ENCODE data around the gene GEMIN5. TPM values are rescaled to one million over a fixed set of nuclear protein-coding genes. Genes with fewer than 3 reads are reported as not detected.
A peak's percentile ranks its signal among the peaks of the same experiment; 100 is the strongest.

The GEMIN5 gene
- total and polyA plus RNA-seq, 2 of the 13 experiments (the other 11 are each of a cell fraction or from before 2014, with no cell fraction given): 6.6 to 28.6 TPM

DNA sequence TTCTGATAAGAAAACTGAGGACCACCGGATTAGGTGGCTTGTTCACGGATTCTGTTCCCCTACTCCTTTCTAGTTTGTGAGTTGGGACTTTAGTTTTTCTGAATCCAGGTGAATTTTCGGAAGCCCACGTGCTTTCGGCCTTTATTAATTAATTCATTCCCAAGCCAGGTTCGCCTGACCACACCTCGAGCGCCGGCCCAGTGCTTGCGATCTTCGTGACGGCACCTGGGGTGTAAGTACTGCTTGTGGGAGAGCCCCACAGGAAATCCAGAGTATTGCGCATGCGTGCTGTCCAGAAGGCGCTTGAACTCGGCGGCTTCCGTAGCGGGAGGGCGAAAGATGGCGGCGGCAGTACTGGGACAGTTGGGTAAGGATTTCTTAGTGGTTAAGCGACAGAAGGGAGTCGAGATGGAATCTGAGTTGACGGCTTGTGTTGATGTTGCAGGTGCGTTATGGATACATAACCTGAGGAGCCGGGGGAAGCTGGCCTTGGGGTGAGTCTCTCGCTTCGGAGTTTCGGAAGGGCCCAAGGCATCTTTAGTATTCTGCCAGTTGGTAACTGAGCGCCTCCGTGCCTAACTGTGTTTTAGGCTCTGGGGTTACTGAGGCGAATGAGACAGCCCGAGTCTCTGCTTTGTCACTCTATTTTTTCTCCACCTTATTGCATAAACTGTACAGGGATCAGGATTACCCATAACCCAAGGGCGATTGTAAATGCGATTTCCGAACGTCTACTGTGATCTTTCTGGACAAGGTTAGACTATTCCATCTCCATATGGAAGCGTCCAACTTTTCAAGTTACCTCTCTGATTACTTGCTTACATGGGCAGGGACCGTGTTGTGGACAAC lies 3.0 kb upstream of the GEMIN5 start, which contains the start of gene MRPL22 (continued):
- TF ChIP-seq ZNF614 (CRISPR knock-in tag; IDR thresholded peaks at IDR 0.05; ENCODE audit: borderline replicate concordance): no peak
- no peak; the same call in 1 of the 2 replicates for TF ChIP-seq ZSCAN31 (CRISPR knock-in tag; IDR thresholded peaks at IDR 0.05; ENCODE audit: low read depth)
- no peak for TF ChIP-seq ZNF382 (CRISPR knock-in tag; IDR thresholded peaks at IDR 0.05; ENCODE audit: borderline replicate concordance)
- TF ChIP-seq, protein P1, sequence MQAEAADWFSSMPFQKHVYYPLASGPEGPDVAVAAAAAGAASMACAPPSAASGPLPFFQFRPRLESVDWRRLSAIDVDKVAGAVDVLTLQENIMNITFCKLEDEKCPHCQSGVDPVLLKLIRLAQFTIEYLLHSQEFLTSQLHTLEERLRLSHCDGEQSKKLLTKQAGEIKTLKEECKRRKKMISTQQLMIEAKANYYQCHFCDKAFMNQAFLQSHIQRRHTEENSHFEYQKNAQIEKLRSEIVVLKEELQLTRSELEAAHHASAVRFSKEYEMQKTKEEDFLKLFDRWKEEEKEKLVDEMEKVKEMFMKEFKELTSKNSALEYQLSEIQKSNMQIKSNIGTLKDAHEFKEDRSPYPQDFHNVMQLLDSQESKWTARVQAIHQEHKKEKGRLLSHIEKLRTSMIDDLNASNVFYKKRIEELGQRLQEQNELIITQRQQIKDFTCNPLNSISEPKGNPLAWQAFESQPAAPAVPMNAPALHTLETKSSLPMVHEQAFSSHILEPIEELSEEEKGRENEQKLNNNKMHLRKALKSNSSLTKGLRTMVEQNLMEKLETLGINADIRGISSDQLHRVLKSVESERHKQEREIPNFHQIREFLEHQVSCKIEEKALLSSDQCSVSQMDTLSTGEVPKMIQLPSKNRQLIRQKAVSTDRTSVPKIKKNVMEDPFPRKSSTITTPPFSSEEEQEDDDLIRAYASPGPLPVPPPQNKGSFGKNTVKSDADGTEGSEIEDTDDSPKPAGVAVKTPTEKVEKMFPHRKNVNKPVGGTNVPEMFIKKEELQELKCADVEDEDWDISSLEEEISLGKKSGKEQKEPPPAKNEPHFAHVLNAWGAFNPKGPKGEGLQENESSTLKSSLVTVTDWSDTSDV (CRISPR knock-in tag; IDR thresholded peaks at IDR 0.05): no peak
- TF ChIP-seq RARG (CRISPR knock-in tag; IDR thresholded peaks at IDR 0.05; ENCODE audit: low read depth): no peak
- no peak for TF ChIP-seq PTBP1 (IDR thresholded peaks at IDR 0.05; ENCODE audit: low read depth, low read length, poor library complexity, severe bottlenecking)
- 0 out of 2 replicates have a peak, but pooled peaks have one; percentile 22 for TF ChIP-seq JUN (CRISPR knock-in tag; IDR thresholded peaks at IDR 0.05)
- no peak for TF ChIP-seq ZNF205 (CRISPR knock-in tag; IDR thresholded peaks at IDR 0.05)
- TF ChIP-seq, protein P2, sequence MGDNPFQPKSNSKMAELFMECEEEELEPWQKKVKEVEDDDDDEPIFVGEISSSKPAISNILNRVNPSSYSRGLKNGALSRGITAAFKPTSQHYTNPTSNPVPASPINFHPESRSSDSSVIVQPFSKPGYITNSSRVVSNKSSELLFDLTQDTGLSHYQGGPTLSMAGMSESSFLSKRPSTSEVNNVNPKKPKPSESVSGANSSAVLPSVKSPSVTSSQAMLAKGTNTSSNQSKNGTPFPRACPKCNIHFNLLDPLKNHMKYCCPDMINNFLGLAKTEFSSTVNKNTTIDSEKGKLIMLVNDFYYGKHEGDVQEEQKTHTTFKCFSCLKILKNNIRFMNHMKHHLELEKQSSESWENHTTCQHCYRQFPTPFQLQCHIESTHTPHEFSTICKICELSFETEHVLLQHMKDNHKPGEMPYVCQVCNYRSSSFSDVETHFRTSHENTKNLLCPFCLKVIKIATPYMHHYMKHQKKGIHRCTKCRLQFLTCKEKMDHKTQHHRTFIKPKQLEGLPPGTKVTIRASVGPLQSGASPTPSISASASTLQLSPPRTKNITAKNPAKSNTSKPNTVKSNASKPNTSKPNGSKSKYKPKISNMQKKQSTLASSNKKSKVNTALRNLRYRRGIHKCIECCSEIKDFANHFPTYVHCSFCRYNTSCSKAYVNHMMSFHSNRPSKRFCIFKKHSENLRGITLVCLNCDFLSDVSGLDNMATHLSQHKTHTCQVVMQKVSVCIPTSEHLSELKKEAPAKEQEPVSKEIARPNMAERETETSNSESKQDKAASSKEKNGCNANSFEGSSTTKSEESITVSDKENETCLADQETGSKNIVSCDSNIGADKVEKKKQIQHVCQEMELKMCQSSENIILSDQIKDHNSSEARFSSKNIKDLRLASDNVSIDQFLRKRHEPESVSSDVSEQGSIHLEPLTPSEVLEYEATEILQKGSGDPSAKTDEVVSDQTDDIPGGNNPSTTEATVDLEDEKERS (CRISPR knock-in tag; IDR thresholded peaks at IDR 0.05): peak; percentile 51; the same call in 1 of the 2 replicates
- TF ChIP-seq SRSF1 (optimal IDR thresholded peaks at IDR 0.05; ENCODE audit: low read depth, low read length): peak; percentile 60
- TF ChIP-seq MXI1 (IDR thresholded peaks at IDR 0.05; ENCODE audit: borderline replicate concordance, low read depth, low read length): peak; percentile 60; the same call in 1 of the 3 replicates
- TF ChIP-seq, protein P3, sequence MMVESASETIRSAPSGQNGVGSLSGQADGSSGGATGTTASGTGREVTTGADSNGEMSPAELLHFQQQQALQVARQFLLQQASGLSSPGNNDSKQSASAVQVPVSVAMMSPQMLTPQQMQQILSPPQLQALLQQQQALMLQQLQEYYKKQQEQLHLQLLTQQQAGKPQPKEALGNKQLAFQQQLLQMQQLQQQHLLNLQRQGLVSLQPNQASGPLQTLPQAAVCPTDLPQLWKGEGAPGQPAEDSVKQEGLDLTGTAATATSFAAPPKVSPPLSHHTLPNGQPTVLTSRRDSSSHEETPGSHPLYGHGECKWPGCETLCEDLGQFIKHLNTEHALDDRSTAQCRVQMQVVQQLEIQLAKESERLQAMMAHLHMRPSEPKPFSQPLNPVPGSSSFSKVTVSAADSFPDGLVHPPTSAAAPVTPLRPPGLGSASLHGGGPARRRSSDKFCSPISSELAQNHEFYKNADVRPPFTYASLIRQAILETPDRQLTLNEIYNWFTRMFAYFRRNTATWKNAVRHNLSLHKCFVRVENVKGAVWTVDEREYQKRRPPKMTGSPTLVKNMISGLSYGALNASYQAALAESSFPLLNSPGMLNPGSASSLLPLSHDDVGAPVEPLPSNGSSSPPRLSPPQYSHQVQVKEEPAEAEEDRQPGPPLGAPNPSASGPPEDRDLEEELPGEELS (CRISPR knock-in tag; IDR thresholded peaks at IDR 0.05): peak; percentile 22; the same call in 1 of the 2 replicates
- no peak for TF ChIP-seq ZNF792 (CRISPR knock-in tag; IDR thresholded peaks at IDR 0.05)
- TF ChIP-seq ZKSCAN8 (CRISPR knock-in tag; IDR thresholded peaks at IDR 0.05; ENCODE audit: borderline replicate concordance): no peak
- TF ChIP-seq, protein P4, sequence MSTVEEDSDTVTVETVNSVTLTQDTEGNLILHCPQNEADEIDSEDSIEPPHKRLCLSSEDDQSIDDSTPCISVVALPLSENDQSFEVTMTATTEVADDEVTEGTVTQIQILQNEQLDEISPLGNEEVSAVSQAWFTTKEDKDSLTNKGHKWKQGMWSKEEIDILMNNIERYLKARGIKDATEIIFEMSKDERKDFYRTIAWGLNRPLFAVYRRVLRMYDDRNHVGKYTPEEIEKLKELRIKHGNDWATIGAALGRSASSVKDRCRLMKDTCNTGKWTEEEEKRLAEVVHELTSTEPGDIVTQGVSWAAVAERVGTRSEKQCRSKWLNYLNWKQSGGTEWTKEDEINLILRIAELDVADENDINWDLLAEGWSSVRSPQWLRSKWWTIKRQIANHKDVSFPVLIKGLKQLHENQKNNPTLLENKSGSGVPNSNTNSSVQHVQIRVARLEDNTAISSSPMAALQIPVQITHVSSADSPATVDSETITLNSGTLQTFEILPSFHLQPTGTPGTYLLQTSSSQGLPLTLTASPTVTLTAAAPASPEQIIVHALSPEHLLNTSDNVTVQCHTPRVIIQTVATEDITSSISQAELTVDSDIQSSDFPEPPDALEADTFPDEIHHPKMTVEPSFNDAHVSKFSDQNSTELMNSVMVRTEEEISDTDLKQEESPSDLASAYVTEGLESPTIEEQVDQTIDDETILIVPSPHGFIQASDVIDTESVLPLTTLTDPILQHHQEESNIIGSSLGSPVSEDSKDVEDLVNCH (CRISPR knock-in tag; IDR thresholded peaks at IDR 0.05): no peak
- TF ChIP-seq U2AF1 (optimal IDR thresholded peaks at IDR 0.05; ENCODE audit: low read depth, low read length): no peak
- no peak for TF ChIP-seq IKZF4 (CRISPR knock-in tag; IDR thresholded peaks at IDR 0.05; ENCODE audit: borderline replicate concordance, low read depth, not compliant biosample characterization)
- TF ChIP-seq FOSL2 (CRISPR knock-in tag; IDR thresholded peaks at IDR 0.05): peak; percentile 14; the same call in 1 of the 2 replicates

Data from HepG2 (cell line).